Calu3 (cell line): ENCODE measurements around the gene RAB11FIP2. TPM values are rescaled to one million over a fixed set of nuclear protein-coding genes. Genes with fewer than 3 reads are reported as not detected.

ENCODE experiments used
- BruUV-seq: library from RNA; stranded (reverse); fragments of 400-500 nt; replicated peaks from 2 replicates; lab custom pipeline; 2021; lab: Mats Ljungman, UMichigan
- CTCF ChIA-PET: fragments of 300-600 bp; sonication (Branson Sonifier 250); formaldehyde crosslinking; loops from one replicate; lab custom pipeline; 2022; ENCODE audit warnings: antibody characterized with exemption; lab: Charles Lee
- DNase-seq: peaks from one replicate; pipeline ENCODE4 v3.0.0; 2022
- H3K27ac Mint-ChIP-seq: one replicate; pipeline ENCODE4 v1.8.0; 2022; ENCODE audit warnings: mixed read lengths; ENCODE audit not compliant: unreplicated experiment
- H3K27me3 Mint-ChIP-seq: one replicate; pipeline ENCODE4 v1.8.0; 2022; ENCODE audit warnings: mixed read lengths; ENCODE audit not compliant: unreplicated experiment
- H3K36me3 Mint-ChIP-seq: one replicate; pipeline ENCODE4 v1.8.0; 2022; ENCODE audit warnings: mild to moderate bottlenecking, moderate library complexity, mixed read lengths; ENCODE audit not compliant: insufficient read depth, unreplicated experiment
- H3K4me1 Mint-ChIP-seq: one replicate; pipeline ENCODE4 v1.8.0; 2022; ENCODE audit warnings: mild to moderate bottlenecking, low read depth, mixed read lengths; ENCODE audit not compliant: unreplicated experiment
- H3K4me3 Mint-ChIP-seq: one replicate; pipeline ENCODE4 v1.8.0; 2022; ENCODE audit warnings: mild to moderate bottlenecking, low read depth, moderate library complexity, mixed read lengths; ENCODE audit not compliant: unreplicated experiment
- H3K9me3 Mint-ChIP-seq: one replicate; pipeline ENCODE4 v1.8.0; 2022; ENCODE audit warnings: low read depth, mixed read lengths; ENCODE audit not compliant: unreplicated experiment
- CTCF ChIP-seq: fragments of 200-600 bp; IDR thresholded peaks from one replicate; pipeline ENCODE4 v1.8.0; 2022; ENCODE audit warnings: antibody characterized with exemption; ENCODE audit not compliant: unreplicated experiment
- intact Hi-C: fragments of 100-400 bp; cut with micrococcal nuclease; formaldehyde crosslinking; loops from one replicate; pipeline ENCODE4 v1.10.0; 2022; ENCODE audit not compliant: unreplicated experiment
- total RNA-seq: library from RNA; stranded (reverse); gene quantifications from 2 replicates; pipeline ENCODE4 v1.2.3, GENCODE V29; 2022

Gene RAB11FIP2
- total RNA-seq, 1 experiment from 2014 or later = 11.0 TPM

GRCh38 chr10:118028619-118029018, 18.1 kb downstream of the RAB11FIP2 start:
- intact Hi-C loops = no loop called here
- CTCF ChIA-PET = no interaction called here
- no peaks in the 10 kb centered on the region for H3K36me3 Mint-ChIP-seq

GRCh38 chr10:118027397-118027796, 19.3 kb downstream of the RAB11FIP2 start:
- CTCF ChIA-PET = no interaction called here
- Mint-ChIP-seq H3K4me1 (no peaks in the 10 kb centered on the region), H3K27ac (no peak overlapping the region), H3K36me3 (no peaks in the 10 kb centered on the region), H3K27me3 (no peaks in the 10 kb centered on the region), H3K9me3 (no peaks in the 10 kb centered on the region), H3K4me3 (no peak overlapping the region)
- no peak for DNase-seq
- no peak for TF ChIP-seq CTCF
- intact Hi-C loops = no loop called here
- BruUV-seq = no TSS peak

More at GRCh38 chr10:118028619-118029018, 18.1 kb downstream of the RAB11FIP2 start:
- H3K4me3 Mint-ChIP-seq = no peak overlapping the region
- H3K4me1 Mint-ChIP-seq = no peaks in the 10 kb centered on the region
- H3K27ac Mint-ChIP-seq = no peak overlapping the region
- no peaks in the 10 kb centered on the region for H3K27me3 Mint-ChIP-seq
- TF ChIP-seq CTCF = no peak
- H3K9me3 Mint-ChIP-seq = no peaks in the 10 kb centered on the region
- BruUV-seq = no TSS peak
- DNase-seq = no peak

- BruUV-seq = no TSS peak
- no peaks in the 10 kb centered on the region for H3K9me3 Mint-ChIP-seq
- DNase-seq = no peak
- H3K27me3 Mint-ChIP-seq = no peaks in the 10 kb centered on the region
- no peaks in the 10 kb centered on the region for H3K36me3 Mint-ChIP-seq
- no peak for TF ChIP-seq CTCF
- CTCF ChIA-PET = no interaction called here
- H3K4me3 Mint-ChIP-seq = no peak overlapping the region
- H3K4me1 Mint-ChIP-seq = no peaks in the 10 kb centered on the region
- no peak overlapping the region for H3K27ac Mint-ChIP-seq
- intact Hi-C loops = no loop called here
Measured at GRCh38 chr10:118026936-118027335, 19.8 kb downstream of the RAB11FIP2 start.

GRCh38 chr10:118020365-118020764, 26.4 kb downstream of the RAB11FIP2 start:
- Mint-ChIP-seq H3K9me3 (no peaks in the 10 kb centered on the region), H3K36me3 (no peaks in the 10 kb centered on the region), H3K4me3 (no peak overlapping the region), H3K4me1 (no peaks in the 10 kb centered on the region), H3K27me3 (no peaks in the 10 kb centered on the region), H3K27ac (no peak overlapping the region)
- TF ChIP-seq CTCF = no peak
- no peak for DNase-seq
- no TSS peak for BruUV-seq
- intact Hi-C loops = no loop called here
- CTCF ChIA-PET = no interaction called here

- no peak for DNase-seq
Measured at GRCh38 chr10:118017850-118018249, 28.9 kb downstream of the RAB11FIP2 start.

More at GRCh38 chr10:118017850-118018249, 28.9 kb downstream of the RAB11FIP2 start:
- no peaks in the 10 kb centered on the region for H3K36me3 Mint-ChIP-seq
- TF ChIP-seq CTCF = no peak
- H3K4me3 Mint-ChIP-seq = no peak overlapping the region
- no peaks in the 10 kb centered on the region for H3K4me1 Mint-ChIP-seq
- CTCF ChIA-PET = no interaction called here
- intact Hi-C loops = no loop called here
- BruUV-seq = no TSS peak
- no peaks in the 10 kb centered on the region for H3K9me3 Mint-ChIP-seq
- H3K27me3 Mint-ChIP-seq = no peaks in the 10 kb centered on the region
- no peak overlapping the region for H3K27ac Mint-ChIP-seq
